ENCODE measurements around the gene GRIN1. TPM values are rescaled to one million over a fixed set of nuclear protein-coding genes. Genes with fewer than 3 reads are reported as not detected.

Gene GRIN1
- total RNA-seq, 1 donor from 2014 or later = 0.18 TPM

DNA sequence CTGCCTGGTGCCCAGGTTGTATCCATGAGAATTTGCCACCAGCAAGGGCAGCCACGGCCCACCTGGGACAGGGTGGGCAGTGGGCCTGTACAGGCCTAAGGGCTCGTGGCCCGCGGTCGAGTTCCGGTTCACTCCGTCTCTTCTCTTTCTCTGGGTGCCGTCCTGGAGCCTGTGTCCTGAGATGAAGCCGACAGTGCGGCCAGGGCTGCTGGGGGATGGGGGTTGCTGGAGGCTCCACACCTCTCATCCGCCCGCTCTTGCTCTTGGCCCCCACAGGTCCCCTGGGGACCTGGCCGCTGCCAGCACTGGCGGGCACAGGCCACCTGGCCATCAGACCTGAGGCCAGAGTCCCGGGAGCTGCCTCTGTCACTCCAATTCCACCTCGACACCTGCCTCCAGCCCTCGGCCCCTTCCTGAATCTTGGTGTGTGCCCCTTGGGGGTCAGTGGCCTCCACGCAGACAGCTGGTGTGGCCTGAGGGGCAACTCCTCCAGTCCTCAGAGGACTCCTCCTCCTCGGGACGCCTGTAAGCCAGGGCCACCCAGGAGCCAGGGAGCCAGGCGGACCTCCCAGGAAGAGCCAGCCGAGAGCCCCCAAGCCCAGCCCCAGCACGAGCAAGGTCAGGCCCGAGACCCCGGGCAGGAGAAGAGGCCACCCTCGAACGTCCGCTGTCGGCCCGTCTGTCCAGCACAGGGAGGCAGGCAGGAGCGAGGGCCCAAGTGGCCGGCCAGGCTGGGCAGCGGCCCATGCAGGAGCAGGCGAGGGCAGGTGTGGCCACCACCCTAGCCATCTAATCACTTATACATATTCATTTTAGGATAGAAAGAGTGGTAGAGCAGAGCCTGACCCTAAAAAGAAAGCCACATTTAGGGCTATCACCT lies 25.7 kb downstream of the GRIN1 start:
- DNase-seq (ENCODE audit: low read depth) (no peak), FAIRE-seq (no peak)
- Mint-ChIP-seq H3K4me1 (ENCODE audit: low read depth, unreplicated experiment) (no peaks in the 10 kb centered on the region), H3K9me3 (ENCODE audit: unreplicated experiment) (no peaks in the 10 kb centered on the region), H3K27ac (ENCODE audit: unreplicated experiment) (no peak overlapping the region), H3K27me3 (ENCODE audit: low read depth, unreplicated experiment) (peaks cover 43% of the 10 kb centered on the region), H3K4me3 (ENCODE audit: unreplicated experiment) (no peak overlapping the region), H3K36me3 (ENCODE audit: low read depth, unreplicated experiment) (no peaks in the 10 kb centered on the region)
- no peak overlapping the region for H3K4me2 ChIP-seq (ENCODE audit: low read length)
- H3K79me2 ChIP-seq (ENCODE audit: insufficient read depth, low read length) = no peaks in the 10 kb centered on the region
- H3K4me1 ChIP-seq (ENCODE audit: insufficient read depth, low read length) = peaks cover 4% of the 10 kb centered on the region
- H3K9ac ChIP-seq (ENCODE audit: low read length) = no peak overlapping the region
- no peaks in the 10 kb centered on the region for H4K20me1 ChIP-seq (ENCODE audit: insufficient read depth, low read length)
- H3K36me3 ChIP-seq (ENCODE audit: insufficient read depth, low read length) = no peaks in the 10 kb centered on the region
- no peak overlapping the region for H3K27ac ChIP-seq (ENCODE audit: low read depth, low read length)
- no peak overlapping the region for H3K4me3 ChIP-seq (ENCODE audit: insufficient read depth, low read depth, low read length)
- no peaks in the 10 kb centered on the region for H3K9me3 ChIP-seq (ENCODE audit: insufficient read depth, low read depth, low read length)
- TF ChIP-seq, protein P1, sequence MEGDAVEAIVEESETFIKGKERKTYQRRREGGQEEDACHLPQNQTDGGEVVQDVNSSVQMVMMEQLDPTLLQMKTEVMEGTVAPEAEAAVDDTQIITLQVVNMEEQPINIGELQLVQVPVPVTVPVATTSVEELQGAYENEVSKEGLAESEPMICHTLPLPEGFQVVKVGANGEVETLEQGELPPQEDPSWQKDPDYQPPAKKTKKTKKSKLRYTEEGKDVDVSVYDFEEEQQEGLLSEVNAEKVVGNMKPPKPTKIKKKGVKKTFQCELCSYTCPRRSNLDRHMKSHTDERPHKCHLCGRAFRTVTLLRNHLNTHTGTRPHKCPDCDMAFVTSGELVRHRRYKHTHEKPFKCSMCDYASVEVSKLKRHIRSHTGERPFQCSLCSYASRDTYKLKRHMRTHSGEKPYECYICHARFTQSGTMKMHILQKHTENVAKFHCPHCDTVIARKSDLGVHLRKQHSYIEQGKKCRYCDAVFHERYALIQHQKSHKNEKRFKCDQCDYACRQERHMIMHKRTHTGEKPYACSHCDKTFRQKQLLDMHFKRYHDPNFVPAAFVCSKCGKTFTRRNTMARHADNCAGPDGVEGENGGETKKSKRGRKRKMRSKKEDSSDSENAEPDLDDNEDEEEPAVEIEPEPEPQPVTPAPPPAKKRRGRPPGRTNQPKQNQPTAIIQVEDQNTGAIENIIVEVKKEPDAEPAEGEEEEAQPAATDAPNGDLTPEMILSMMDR (IDR thresholded peaks at IDR 0.05; ENCODE audit: insufficient read depth, low read depth, low read length) = no peak
- TF ChIP-seq EZH2 (IDR thresholded peaks at IDR 0.05; ENCODE audit: insufficient read depth, low read length) = no peak
- H2AFZ ChIP-seq (ENCODE audit: low read depth, low read length) = no peak overlapping the region
- H3K27me3 ChIP-seq (ENCODE audit: insufficient read depth, low read length) = peaks cover 31% of the 10 kb centered on the region

DNA sequence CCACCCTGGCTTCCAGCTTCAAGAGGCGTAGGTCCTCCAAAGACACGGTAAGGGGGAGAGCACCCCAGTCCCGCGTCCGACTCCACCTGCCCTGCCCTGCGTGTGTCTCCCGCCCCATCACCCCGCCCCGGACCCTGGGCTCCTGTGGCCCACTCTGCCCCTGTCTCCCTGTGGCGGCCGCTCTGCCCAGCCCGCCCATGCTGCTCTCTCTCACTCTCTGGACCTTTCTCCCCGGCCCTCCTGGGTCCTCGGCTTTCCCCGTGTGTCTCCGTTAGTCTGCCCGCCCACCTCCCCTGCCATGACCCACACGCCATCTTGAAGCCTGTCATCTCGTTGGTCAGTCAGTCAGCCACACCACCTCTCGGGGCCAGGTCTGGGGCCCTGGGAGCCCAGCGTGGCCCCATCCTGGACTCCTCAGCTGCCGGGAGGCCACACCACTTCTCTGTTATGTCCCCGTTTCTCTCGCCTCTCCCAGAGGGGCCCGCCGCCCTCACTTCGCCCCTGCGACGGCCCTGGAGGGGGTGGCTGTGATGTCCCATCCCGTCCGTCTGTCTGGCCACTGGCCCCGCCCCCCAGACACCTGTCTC lies 26.4 kb downstream of the GRIN1 start:
- Mint-ChIP-seq H3K4me1 (ENCODE audit: low read depth, unreplicated experiment) (no peaks in the 10 kb centered on the region), H3K9me3 (ENCODE audit: unreplicated experiment) (no peaks in the 10 kb centered on the region), H3K27me3 (ENCODE audit: low read depth, unreplicated experiment) (peaks cover 42% of the 10 kb centered on the region), H3K4me3 (ENCODE audit: unreplicated experiment) (no peak overlapping the region), H3K27ac (ENCODE audit: unreplicated experiment) (peak overlapping the region; percentile 80), H3K36me3 (ENCODE audit: low read depth, unreplicated experiment) (no peaks in the 10 kb centered on the region)
- no peak overlapping the region for H3K9ac ChIP-seq (ENCODE audit: low read length)
- peaks cover 39% of the 10 kb centered on the region for H3K27me3 ChIP-seq (ENCODE audit: insufficient read depth, low read length)
- no peak overlapping the region for H3K4me2 ChIP-seq (ENCODE audit: low read length)
- peaks cover 4% of the 10 kb centered on the region for H3K4me1 ChIP-seq (ENCODE audit: insufficient read depth, low read length)
- H3K36me3 ChIP-seq (ENCODE audit: insufficient read depth, low read length) = no peaks in the 10 kb centered on the region
- no peak for FAIRE-seq
- peak; percentile 2 for TF ChIP-seq EZH2 (IDR thresholded peaks at IDR 0.05; ENCODE audit: insufficient read depth, low read length)
- TF ChIP-seq, protein P1 (IDR thresholded peaks at IDR 0.05; ENCODE audit: insufficient read depth, low read depth, low read length) = no peak
- H3K79me2 ChIP-seq (ENCODE audit: insufficient read depth, low read length) = no peaks in the 10 kb centered on the region
- H4K20me1 ChIP-seq (ENCODE audit: insufficient read depth, low read length) = no peaks in the 10 kb centered on the region
- no peak overlapping the region for H3K4me3 ChIP-seq (ENCODE audit: insufficient read depth, low read depth, low read length)
- no peak overlapping the region for H3K27ac ChIP-seq (ENCODE audit: low read depth, low read length)
- no peak for DNase-seq (ENCODE audit: low read depth)
- no peak overlapping the region for H2AFZ ChIP-seq (ENCODE audit: low read depth, low read length)
- H3K9me3 ChIP-seq (ENCODE audit: insufficient read depth, low read depth, low read length) = no peaks in the 10 kb centered on the region

Data from astrocyte (in vitro differentiated cells and primary cell).